Epidermal melanocyte (primary cell): Measurements from ENCODE around the gene TSPAN33.
A peak's percentile ranks its signal among the peaks of the same experiment; 100 is the strongest.
"Not testable (repeated sequence)": the region's sequence is repeated elsewhere in the genome, so short reads cannot be mapped to it uniquely, and the experiment has no call there.

Experiments used
- DNase-seq: peaks from one replicate; pipeline ENCODE4 v3.0.0; 2011; ENCODE audit warnings: low spot score; ENCODE audit not compliant: insufficient read length

TSPAN33 gene

GRCh38 chr7:129208667-129209066, 64.2 kb downstream of the TSPAN33 start:
- DNase-seq, result no peak

GRCh38 chr7:129209067-129209926, 64.8 kb downstream of the TSPAN33 start:
- DNase-seq, result no peak

- DNase-seq, result peak; percentile 71
Measured at GRCh38 chr7:129210256-129210988, 65.9 kb downstream of the TSPAN33 start.

DNA sequence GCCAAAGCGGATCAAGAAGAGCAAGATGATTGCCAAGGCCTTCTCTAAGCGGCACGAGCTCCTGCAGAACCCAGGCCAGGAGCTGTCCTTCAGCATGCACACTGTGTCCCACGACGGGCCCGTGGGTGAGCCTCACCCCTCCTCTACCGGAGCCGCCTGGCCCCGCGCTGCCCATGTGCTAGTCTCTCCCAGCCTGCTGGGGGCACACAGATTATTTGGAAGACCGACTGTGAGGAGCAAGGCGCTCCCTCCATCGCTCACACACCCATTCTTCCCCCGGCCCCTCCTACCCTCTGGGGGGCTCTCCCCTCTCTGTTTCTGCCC, 66.4 kb downstream of the TSPAN33 start:
- DNase-seq, result no peak

GRCh38 chr7:129212126-129212525, 67.6 kb downstream of the TSPAN33 start:
- no peak for DNase-seq

- DNase-seq, result no peak
Measured at GRCh38 chr7:129212596-129212995, 68.1 kb downstream of the TSPAN33 start.

GRCh38 chr7:129213828-129214227, 69.3 kb downstream of the TSPAN33 start:
- peak; percentile 86 for DNase-seq

DNA sequence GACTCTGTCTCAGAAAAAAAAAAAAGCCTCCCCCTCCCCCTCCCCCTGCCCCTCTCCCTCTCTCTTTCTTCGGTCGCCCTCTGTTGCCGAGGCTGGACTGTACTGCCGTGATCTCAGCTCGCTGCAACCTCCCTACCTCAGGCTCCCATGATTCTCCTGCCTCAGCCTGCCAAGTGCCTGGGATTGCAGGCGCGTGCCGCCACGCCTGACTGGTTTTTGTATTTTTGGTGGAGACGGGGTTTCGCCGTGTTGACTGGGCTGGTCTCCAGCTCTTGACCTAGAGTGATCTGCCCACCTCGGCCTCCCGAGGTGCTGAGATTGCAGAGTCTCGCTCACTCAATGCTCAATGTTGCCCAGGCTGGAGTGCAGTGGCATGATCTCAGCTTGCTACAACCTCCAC, 71.2 kb downstream of the TSPAN33 start:
- not testable (repeated sequence) for DNase-seq

DNA sequence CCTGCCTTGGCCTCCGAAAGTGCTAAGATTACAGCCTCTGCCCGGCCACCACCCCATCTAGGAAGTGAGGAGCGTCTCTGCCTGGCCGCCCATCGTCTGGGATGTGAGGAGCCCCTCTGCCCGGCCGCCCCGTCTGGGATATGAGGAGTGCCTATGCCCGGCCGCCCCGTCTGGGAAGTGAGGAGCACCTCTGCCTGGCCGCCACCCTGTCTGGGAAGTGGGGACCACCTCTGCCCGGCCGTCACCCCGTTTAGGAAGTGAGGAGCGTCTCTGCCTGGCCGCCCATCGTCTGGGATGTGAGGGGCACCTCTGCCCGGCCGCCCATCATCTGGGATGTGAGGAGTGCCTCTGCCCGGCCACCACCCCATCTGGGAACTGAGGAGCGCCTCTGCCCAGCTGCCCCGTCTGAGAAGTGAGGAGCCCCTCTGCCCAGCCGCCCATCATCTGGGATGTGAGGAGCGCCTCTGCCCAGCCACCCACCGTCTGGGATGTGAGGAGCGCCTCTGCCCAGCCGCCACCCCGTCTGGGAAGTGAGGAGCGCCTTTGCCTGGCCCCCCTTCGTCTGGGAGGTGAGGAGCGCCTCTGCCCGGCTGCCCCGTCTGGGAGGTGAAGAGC, 71.7 kb downstream of the TSPAN33 start:
- DNase-seq, result not testable (repeated sequence)

DNA sequence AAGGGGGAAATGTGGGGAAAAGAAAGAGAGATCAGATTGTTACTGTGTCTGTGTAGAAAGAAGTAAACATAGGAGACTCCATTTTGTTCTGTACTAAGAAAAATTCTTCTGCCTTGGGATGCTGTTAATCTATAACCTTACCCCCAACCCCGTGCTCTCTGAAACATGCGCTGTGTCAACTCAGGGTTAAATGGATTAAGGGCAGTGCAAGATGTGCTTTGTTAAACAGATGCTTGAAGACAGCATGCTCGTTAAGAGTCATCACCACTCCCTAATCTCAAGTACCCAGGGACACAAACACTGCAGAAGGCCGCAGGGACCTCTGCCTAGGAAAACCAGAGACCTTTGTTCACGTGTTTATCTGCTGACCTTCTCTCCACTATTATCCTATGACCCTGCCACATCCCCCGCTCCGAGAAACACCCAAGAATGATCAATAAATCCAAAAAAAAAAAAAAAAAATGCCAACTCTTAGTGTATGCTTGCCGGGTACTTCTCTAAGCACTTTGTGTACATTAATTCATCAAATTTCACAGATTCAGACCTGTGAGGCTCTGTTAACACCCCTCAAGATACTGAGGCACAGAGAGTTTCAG, 72.4 kb downstream of the TSPAN33 start:
- not testable (repeated sequence) for DNase-seq

GRCh38 chr7:129218514-129219062, 74.1 kb downstream of the TSPAN33 start:
- peak; percentile 83 for DNase-seq

- not testable (repeated sequence) for DNase-seq
Measured at GRCh38 chr7:129219166-129219565, 74.7 kb downstream of the TSPAN33 start.
